ENCODE measurements around the gene ALAS1.
A peak's percentile ranks its signal among the peaks of the same experiment; 100 is the strongest.
"Not testable (repeated sequence)": the region's sequence is repeated elsewhere in the genome, so short reads cannot be mapped to it uniquely, and the experiment has no call there.

The ALAS1 gene

DNA sequence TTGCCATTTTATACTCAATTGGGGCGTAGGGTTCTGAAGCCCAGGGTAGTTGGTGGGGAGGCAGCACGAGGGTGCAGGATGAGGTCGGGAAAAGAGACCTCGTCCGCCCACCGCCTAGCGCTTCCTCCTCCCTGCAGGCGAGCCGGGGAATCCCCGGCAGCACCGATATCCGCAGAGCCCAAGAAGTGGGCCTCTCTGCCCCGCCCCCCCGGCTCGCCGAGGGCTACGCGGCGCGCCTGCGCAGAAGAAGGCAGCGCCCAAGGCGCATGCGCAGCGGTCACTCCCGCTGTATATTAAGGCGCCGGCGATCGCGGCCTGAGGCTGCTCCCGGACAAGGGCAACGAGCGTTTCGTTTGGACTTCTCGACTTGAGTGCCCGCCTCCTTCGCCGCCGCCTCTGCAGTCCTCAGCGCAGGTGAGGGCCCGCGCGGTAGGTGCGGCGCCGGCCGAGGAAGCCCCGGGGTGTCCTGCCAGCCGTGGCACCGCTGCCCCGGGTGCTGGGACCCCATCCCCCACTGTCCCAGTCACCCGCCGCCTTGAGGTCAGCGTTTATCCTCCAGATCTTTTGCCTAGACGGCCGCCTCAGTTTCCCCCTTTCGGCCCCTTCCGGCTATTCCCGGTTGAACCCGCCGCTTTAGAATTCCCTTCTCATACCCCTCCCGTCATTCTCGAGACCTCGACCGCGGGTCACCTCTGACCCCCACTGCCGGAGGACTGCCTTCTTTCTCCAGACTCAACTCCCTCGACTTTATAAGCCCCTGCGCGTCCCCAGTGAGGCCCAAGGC is at the start of gene ALAS1:
Gene ALAS1 (plus strand): TSS at position 319 of the 784 bp plus-strand sequence. CDS start 1,082 bp downstream, outside the sequence.
- peak; percentile 86 for DNase-seq

GRCh38 chr3:52149021-52149420 is 48.9 kb upstream of the ALAS1 start:
- no peak for DNase-seq

GRCh38 chr3:52149726-52150125 is 48.2 kb upstream of the ALAS1 start:
- no peak for DNase-seq

DNA sequence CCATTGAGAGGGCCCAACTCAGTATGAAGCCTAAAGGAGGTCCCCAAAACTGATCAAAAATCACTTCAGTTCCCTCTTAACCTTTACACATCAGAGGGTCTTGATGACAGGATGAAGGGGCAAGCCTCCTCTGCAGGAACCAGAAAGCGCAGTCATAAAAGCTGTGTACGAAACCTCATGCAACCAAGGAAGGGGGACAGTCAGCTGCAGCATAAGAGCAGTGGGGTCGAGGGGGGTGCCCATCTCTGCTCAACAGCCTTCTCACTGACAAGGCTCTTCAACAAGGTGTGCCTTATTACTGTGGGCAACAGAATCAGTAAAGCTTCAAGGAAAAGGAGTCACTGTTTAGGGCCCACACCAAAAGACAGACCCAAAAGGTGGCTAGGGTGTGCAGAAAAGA is 47.6 kb upstream of the ALAS1 start:
- no peak for DNase-seq

- DNase-seq, result no peak
Observed at GRCh38 chr3:52150860-52151259, 47.1 kb upstream of the ALAS1 start.

DNA sequence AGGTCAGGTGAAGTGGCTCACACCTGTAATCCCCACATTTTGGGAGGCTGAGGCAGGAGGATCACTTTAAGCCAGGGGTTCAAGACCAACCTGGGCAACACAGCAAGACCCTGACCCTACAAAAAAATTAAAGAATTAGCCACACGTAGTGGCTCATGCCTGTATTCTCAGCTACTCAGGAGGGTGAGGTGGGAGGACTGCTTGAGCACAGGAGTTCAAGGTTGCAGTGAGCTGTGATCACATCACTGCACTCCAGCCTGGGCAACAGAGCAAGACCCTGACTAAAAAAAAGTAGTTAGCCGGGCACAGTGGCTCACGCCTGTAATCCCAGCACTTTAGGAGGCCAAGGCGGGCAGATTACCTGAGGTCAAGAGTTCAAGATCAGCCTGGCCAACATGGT is 46.0 kb upstream of the ALAS1 start:
- not testable (repeated sequence) for DNase-seq

DNA sequence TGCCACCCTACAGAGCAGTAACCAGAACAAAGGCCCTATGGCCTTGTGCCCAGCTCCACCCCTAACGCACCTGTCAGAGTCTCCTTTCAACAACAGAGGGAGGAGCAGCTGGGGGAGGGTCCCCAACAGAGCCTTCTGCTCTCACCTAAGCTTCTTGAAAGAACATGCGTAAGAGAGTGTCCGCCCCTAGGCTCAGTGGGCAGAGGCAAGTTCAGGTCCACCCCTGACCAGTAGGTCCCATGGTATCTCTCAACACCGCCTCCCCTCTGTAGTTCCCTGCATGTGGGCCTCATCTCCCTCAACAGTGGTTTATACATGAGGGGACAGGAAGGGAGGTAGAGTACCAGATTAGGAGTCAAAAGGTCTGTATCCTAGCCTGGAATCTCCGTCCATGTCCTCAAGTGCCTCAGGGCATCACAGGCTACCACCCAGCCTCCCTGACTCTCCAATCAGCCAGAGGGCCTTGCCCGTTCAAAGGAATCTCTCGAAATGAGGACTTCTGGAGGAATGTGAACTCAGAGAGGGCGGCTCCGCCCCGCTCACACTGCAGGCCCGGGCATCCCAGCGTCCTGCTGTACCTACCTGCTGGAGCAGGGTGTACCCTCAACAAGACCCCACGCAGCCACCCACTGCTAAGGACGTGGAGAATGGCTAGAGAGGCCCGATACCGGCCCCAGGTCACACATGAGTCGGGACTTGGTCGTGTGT is 44.4 kb upstream of the ALAS1 start:
- peak; percentile 85 for DNase-seq

GRCh38 chr3:52154135-52155094 is 43.5 kb upstream of the ALAS1 start, which contains the start of gene POC1A:
Gene POC1A, minus strand, starts transcription at chr3:52154423. Its CDS starts 51 bp downstream, at chr3:52154372.
- DNase-seq, result peak; percentile 95

DNA sequence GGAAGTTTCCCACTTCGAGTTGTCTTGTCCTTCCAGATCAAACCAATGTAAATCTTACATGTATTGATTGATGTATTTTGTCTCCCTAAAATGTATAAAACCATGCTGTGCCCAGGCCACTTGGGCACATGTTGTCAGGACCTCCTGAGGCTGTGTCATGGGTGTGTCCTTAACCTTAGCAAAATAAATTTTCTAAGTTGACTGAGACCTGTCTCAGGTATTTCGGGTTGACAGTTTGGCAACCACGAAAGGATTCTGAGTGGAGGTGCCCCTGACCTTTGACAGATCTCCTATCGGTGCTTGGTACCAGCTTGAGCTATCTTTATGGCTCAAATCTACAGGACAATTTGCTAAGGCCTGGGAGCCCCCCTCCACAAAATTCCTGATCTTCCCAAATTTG is 42.0 kb upstream of the ALAS1 start:
- DNase-seq, result no peak

- DNase-seq, result no peak
Observed at GRCh38 chr3:52159503-52159902, 38.5 kb upstream of the ALAS1 start.

DNA sequence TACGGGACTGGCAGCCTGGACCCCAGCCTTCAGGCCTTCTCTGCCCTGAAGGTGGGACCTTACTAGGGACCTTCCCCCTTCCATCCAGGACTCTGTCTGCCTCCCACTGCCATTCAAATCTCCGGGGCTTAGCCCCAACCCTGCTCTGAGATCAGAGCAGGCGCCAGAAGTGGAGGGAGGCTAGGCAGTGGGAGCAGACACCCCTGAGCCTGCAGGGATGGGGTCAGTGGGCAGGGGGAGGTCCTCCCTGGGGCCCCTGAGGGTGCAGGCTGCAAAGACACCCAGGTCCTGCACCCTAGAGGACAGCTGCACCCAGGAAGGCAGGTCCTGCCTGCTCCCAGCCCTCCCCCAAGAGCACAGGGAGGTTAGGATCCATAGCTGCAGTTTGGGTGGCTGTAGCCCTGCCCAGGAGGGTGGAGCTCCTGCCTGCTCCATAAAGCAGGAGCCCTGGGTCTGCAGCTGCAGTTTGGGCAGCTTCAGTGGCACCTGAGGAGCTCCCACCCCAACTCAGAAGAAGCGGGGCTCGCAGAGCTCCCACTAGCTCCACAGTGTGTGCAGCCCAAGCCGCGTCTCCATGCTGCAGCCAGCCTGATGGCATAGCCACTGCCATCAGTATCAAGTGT is 35.6 kb upstream of the ALAS1 start:
- no peak for DNase-seq

DNA sequence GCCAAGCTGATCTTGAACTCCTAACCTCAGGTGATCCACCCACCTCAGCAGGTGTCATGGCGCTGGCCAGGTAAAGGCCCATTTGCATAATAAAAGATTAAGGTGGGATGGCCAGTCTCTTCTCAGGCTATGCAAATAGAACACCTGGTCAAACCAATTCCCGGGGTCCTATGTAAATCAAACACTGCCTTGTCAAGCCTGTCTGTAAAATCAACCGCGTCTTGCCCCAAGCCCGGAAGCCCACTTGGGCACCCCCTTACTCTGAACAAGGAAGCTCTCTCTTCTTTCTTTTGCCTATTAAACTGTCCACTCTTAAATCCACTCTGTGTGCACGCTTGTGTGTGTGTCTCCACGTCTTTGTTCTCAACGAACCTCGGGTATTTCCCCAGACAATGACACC is 30.7 kb upstream of the ALAS1 start:
- DNase-seq, result peak; percentile 25

GRCh38 chr3:52170217-52170616 is 27.7 kb upstream of the ALAS1 start:
- DNase-seq, result not testable (repeated sequence)

DNA sequence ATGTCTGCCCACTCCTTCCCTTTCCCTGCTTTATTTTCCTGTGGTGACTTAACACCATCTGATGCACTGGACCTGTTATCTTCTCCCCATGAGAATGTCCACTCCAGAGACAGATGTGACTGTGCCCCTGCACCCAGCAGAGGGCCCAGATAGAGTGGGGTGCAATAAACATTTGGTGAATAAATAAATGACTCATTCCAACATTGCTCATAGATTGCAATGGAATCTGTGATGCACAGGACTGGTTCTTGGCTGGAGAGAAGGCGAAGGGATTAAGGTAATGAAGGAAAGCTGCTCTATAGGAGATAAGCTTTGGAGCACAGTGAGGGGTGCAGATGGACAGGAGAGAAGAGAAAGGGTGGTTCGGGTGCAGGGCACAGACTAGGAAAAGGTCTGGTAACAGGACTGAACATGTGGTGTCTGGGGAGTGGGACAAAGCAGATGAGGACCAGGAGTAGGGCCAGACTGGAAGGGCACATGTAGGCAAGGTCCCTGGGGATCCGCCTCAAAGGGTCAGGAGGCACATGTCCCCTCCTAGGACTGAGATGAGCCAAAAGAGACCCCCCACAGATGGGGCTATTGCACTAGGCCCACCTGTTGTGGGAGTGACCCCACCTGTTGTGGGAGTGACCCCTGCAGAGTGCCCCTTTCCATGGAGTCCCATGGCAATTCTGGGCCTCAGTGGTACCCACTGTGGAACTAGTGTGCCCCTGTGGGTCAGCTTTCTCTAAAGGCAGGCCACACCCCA is 26.3 kb upstream of the ALAS1 start:
- DNase-seq, result no peak

DNA sequence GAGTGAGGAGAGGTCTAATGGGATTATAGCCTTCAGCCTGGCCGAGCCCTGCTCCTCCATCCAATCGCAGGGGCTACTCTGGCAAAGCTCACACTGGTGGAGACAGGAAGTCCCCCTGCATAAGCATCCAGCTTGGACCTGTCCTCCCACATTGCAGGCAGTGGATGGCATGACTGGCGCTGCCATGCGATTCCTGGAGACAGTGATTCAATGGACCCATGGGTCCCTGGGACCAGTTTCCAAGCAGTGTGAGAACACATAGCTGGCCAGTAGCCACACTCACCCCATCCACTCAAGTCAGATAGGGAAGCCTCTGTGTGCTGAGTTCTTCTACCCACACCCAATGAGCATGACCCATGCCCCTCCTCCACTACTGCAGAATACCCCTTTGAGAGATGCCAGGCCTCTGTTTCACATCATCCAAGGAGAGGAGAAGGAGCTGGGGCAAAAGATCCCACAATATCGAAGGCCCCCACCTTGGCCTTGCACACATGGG is 25.6 kb upstream of the ALAS1 start:
- DNase-seq, result no peak

GRCh38 chr3:52173101-52173500 is 24.9 kb upstream of the ALAS1 start:
- no peak for DNase-seq

GRCh38 chr3:52174896-52175295 is 23.1 kb upstream of the ALAS1 start:
- DNase-seq, result no peak

DNA sequence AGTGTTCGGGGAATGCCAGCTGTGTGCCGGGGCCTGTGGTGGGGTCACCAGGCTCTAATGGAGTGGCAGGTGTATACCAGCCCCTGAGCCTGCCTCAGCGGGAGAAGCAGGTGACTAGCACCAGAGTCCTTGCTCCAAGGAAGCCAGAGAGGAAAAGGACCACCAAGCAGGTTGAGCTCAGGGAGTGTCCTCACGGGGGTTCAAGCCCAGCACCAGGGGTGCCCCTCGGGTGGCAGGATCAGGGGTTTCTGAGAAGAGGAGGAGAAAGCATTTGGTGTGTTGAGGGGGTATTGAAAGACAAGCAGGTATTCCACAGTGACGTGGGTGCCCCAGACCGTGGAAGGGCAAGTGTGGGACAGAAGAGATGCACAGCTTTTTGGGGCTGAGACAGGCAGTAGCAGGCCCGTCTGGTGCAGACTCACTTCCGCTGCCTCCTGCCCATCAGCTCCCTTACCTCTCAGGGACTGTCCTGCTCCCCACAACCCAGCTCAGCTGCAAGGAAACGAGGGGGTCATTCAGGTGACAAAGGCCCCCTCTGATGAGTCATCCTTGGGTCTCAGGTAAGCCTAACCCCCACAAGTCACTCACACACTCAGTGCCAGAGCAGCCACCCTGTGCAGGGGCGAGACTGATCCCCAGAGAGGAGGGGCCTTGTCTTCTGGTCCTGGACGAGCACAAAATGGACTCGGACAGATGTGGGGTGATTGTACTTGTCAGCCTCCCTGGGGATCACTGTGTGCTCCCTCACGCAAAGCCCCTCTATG is 22.4 kb upstream of the ALAS1 start:
- DNase-seq, result no peak

GRCh38 chr3:52176180-52176752 is 21.7 kb upstream of the ALAS1 start:
- no peak for DNase-seq

DNA sequence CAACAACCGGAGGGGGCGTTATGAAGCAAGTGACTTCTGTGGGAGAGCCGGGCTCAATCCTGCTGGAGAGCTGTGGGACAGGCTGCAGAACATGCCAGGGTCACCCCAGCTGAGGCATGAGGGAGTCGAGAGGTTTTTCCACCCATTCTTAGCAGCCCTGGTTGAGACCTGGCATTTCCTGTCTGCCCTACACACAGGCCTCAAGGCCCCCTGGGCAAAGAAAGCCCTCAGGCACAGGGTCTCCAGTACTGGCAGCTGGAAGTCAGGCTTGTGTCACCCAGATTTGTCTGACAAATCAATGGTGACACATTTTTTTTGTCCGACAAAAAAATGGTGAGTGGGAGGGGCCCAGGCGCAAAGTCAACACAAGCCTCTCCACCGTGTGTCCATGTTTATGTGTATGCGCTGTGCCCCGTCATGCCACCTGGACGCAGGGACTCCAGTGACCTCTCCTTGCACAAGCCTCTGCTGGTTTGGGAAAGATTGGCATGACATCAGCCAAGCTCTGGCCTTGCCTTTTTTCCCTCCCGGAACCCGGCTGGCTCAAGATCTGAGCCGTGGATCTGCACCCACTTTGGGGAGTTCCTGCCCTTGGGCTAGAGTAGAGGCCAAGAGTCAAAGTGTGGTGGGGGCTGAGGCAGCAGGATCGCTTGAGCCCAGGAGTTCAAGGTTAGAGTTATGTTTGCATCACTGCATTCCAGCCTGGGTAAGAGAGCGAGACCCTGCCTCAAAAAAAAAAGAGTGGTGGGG is 20.8 kb upstream of the ALAS1 start:
- DNase-seq, result peak; percentile 54

Data from NCI-H146 (cell line).